Parathyroid adenoma (tissue), 2 donors: ENCODE measurements around the gene PDHA1.

Source experiments
- H2AFZ ChIP-seq: fragments of 300-600 bp; sonication (generic); one replicate; pipeline ENCODE4 v1.7.0; 2017; ENCODE audit warnings: antibody characterized with exemption, mild to moderate bottlenecking
- H3K27ac ChIP-seq: fragments of 300-600 bp; sonication (generic); one replicate; pipeline ENCODE4 v1.7.0; 2017
- H3K27me3 ChIP-seq: fragments of 300-600 bp; sonication (generic); one replicate; pipeline ENCODE4 v1.7.0; 2017; ENCODE audit warnings: low read length; ENCODE audit not compliant: control insufficient read depth, insufficient read depth
- H3K36me3 ChIP-seq: fragments of 300-600 bp; sonication (generic); one replicate; pipeline ENCODE4 v1.7.0; 2017; ENCODE audit warnings: low read length; ENCODE audit not compliant: control insufficient read depth, insufficient read depth
- H3K4me1 ChIP-seq: fragments of 300-600 bp; sonication (generic); one replicate; pipeline ENCODE4 v1.7.0; 2017; ENCODE audit warnings: control low read depth
- H3K4me2 ChIP-seq: fragments of 300-600 bp; sonication (generic); one replicate; pipeline ENCODE4 v1.7.0; 2017; ENCODE audit warnings: low read length
- H3K4me3 ChIP-seq: fragments of 300-600 bp; sonication (generic); one replicate; pipeline ENCODE4 v1.7.0; 2017; ENCODE audit warnings: low read depth, low read length
- H3K79me2 ChIP-seq: fragments of 300-600 bp; sonication (generic); one replicate; pipeline ENCODE4 v1.7.0; 2017; ENCODE audit warnings: control low read depth
- H3K9ac ChIP-seq: fragments of 300-600 bp; sonication (generic); one replicate; pipeline ENCODE4 v1.7.0; 2017; ENCODE audit warnings: mild to moderate bottlenecking
- H3K9me3 ChIP-seq: fragments of 300-600 bp; sonication (generic); one replicate; pipeline ENCODE4 v1.7.0; 2017; ENCODE audit warnings: low read length; ENCODE audit not compliant: control insufficient read depth
- CTCF ChIP-seq: fragments of 300-600 bp; sonication (generic); IDR thresholded peaks from one replicate; pipeline ENCODE4 v1.7.0; 2017; ENCODE audit warnings: antibody characterized with exemption, mild to moderate bottlenecking
- donor health status: primary hyperparathyroidism.

Gene PDHA1

GRCh38 chrX:19372547-19373331, 29.0 kb downstream of the PDHA1 start:
- Histone ChIP-seq H3K4me2 (peak overlapping the region; percentile 77), H3K9ac (no peak overlapping the region), H3K36me3 (no peaks in the 10 kb centered on the region), H3K4me1 (no peaks in the 10 kb centered on the region), H3K4me3 (peak overlapping the region; percentile 42), H2AFZ (peak overlapping the region; percentile 81), H3K79me2 (no peaks in the 10 kb centered on the region), H3K27me3 (no peaks in the 10 kb centered on the region), H3K9me3 (no peaks in the 10 kb centered on the region), H3K27ac (no peak overlapping the region)
- no peak for TF ChIP-seq CTCF

DNA sequence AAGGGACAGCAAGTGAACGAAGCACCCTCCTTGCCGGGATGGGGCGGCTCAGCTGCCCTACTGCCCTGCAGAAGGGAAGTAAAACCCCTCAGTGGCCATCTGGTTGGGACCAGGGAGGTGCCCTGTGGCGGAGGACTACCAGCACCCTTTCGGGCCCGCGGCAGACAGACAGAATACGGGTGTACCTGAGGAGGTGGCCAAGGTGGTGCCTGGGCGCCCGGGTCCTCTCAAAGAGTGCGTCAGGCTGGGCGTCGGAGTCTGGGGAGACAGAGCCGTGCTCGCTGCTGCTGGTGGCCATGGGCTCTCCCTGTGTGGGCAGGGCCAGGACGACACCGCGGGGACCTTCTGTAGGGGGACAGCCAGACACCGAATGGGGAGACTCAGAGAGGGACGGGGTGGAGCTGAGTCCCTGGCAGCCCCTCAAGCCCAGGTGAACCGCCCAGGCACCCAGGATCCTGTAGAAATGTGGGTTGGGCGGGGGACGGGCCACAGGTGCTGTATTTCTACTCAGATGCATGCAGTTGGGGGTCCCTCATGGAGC, 29.7 kb downstream of the PDHA1 start:
- Histone ChIP-seq H3K27me3 (no peaks in the 10 kb centered on the region), H3K79me2 (no peaks in the 10 kb centered on the region), H3K9ac (no peak overlapping the region), H3K4me3 (no peak overlapping the region), H3K9me3 (no peaks in the 10 kb centered on the region), H3K36me3 (no peaks in the 10 kb centered on the region), H3K4me2 (no peak overlapping the region), H3K27ac (no peak overlapping the region), H2AFZ (no peak overlapping the region), H3K4me1 (no peaks in the 10 kb centered on the region)
- no peak for TF ChIP-seq CTCF

DNA sequence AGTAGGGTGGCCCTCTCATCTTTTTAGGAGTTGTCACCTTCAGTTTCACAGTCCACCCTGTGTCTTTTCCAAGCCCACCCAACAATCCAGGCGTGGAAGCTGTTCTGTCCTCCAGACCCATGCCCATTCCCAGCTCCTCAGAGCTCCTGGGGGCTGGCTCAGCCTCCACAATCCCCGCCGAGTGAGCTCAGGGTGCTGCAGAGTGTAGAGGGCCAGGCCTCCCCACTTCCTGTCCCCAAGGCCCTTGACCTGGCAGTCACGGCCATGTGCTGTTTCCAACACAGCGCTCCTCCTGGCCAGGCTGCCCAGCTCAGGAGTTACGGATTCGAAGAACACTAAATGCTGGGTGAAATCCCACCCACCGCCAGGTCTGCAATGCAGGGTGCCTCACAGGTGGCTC, 31.8 kb downstream of the PDHA1 start:
- no peak overlapping the region for H3K27ac ChIP-seq
- no peak overlapping the region for H2AFZ ChIP-seq
- H3K9ac ChIP-seq = no peak overlapping the region
- no peaks in the 10 kb centered on the region for H3K27me3 ChIP-seq
- H3K4me1 ChIP-seq = no peaks in the 10 kb centered on the region
- no peak for TF ChIP-seq CTCF
- H3K4me3 ChIP-seq = no peak overlapping the region
- no peak overlapping the region for H3K4me2 ChIP-seq
- H3K9me3 ChIP-seq = no peaks in the 10 kb centered on the region
- H3K36me3 ChIP-seq = no peaks in the 10 kb centered on the region
- no peaks in the 10 kb centered on the region for H3K79me2 ChIP-seq

DNA sequence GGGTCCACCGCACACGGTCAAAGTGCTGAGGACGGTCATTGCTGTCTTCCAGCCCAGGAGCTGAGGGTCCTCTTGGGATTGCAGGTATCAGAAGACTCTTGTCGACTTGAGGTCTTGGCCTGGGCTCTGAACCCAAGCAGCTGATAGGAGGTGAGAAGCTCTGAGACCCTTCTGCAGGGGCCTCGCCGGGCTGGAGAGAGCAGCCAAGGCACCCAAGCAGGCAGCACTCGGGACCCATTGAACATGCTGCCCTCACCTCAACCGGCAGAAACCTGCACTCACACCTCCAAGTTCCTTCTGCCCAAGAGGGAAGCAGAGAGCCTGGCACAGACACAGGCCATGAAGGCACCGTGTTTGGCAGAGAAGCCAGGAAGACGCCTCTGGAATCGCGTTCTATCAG, 34.1 kb downstream of the PDHA1 start:
- no peak for TF ChIP-seq CTCF
- Histone ChIP-seq H2AFZ (no peak overlapping the region), H3K4me2 (no peak overlapping the region), H3K36me3 (no peaks in the 10 kb centered on the region), H3K9me3 (no peaks in the 10 kb centered on the region), H3K79me2 (no peaks in the 10 kb centered on the region), H3K27ac (no peak overlapping the region), H3K9ac (no peak overlapping the region), H3K27me3 (no peaks in the 10 kb centered on the region), H3K4me1 (no peaks in the 10 kb centered on the region), H3K4me3 (no peak overlapping the region)

DNA sequence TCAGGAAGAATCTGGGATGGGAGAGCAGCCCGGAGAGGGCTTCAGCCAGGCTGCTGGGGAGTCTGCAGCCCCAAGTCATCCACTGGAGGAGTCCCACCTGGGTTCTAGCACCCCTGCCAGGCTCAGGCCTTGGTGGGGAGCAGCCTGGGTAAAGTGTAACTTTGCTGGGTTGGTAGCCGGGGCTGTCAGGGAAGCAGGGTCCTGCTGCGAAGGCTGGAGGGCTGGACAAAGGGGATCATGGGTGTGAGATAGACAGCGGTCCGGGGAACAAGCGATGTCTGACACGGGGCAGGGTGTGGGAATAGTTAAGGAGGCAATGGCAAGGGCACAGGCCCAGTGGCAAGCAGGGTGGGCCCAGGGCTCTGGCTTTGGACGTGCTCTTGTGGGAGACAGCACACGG, 37.6 kb downstream of the PDHA1 start:
- Histone ChIP-seq H3K4me1 (no peaks in the 10 kb centered on the region), H3K4me3 (no peak overlapping the region), H2AFZ (no peak overlapping the region), H3K36me3 (no peaks in the 10 kb centered on the region), H3K79me2 (no peaks in the 10 kb centered on the region), H3K9me3 (no peaks in the 10 kb centered on the region), H3K4me2 (no peak overlapping the region), H3K9ac (no peak overlapping the region), H3K27ac (no peak overlapping the region), H3K27me3 (no peaks in the 10 kb centered on the region)
- TF ChIP-seq CTCF = no peak
